HEK293 (cell line): ENCODE results near the gene VSTM4.

Experiments used
- ZFP3 ChIP-seq: fragments of 450-650 bp; formaldehyde crosslinking; IDR thresholded peaks from 2 replicates; pipeline ENCODE4 v1.5.1; 2016; ENCODE audit warnings: low read depth, missing biosample characterization, missing genetic modification characterization
- ZNF121 ChIP-seq: fragments of 450-650 bp; formaldehyde crosslinking; IDR thresholded peaks from 2 replicates; pipeline ENCODE4 v1.5.1; 2016; ENCODE audit warnings: missing biosample characterization, missing genetic modification characterization
- ZNF335 ChIP-seq: fragments of 450-650 bp; formaldehyde crosslinking; conservative IDR thresholded peaks from 2 replicates; pipeline ENCODE4 v1.5.1; 2016; ENCODE audit warnings: missing biosample characterization, missing genetic modification characterization
- ZNF707 ChIP-seq: fragments of 450-650 bp; formaldehyde crosslinking; IDR thresholded peaks from 2 replicates; pipeline ENCODE4 v1.5.1; 2016; ENCODE audit warnings: missing biosample characterization, missing genetic modification characterization
- ZNF747 ChIP-seq: fragments of 450-650 bp; formaldehyde crosslinking; IDR thresholded peaks from 2 replicates; pipeline ENCODE4 v1.5.1; 2016; ENCODE audit warnings: missing biosample characterization, missing genetic modification characterization

DNA sequence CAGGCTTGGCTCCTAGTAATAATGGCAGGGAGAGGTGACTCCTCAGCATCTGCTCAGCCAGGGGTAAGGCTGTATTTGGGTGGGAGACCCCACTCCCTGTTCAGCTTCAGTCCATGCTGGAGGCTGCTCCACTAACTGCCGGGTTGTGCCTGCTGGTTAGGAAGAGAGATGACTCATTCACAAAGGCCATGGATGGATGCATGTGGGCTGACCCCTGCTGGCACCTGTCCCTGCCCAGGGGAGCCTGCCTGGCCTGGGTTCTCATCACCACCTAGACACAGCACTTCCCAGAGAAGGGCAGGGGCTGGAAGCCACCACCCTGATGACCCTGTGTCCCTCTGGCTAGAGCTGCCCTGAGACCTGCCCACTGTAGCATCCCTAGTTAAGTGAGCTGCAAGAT is 59.0 kb downstream of the VSTM4 start:
- TF ChIP-seq ZNF335 = no peak
- no peak for TF ChIP-seq ZNF747
- no peak for TF ChIP-seq ZNF121
- no peak for TF ChIP-seq ZNF707 (tag by site-specific recombination)
- TF ChIP-seq ZFP3 = no peak
